Activated naive CD4-positive, alpha-beta T cell treated with anti-CD3 and anti-CD28 coated beads, Interleukin-2, amount 50 U/mL, for 24 hours (primary cell): ENCODE measurements around the gene PROB1.
"Not testable (repeated sequence)": the region's sequence is repeated elsewhere in the genome, so short reads cannot be mapped to it uniquely, and the experiment has no call there.

Source experiments
- H3K27ac Mint-ChIP-seq: one replicate; pipeline ENCODE4 v1.8.0; 2021; ENCODE audit warnings: mild to moderate bottlenecking, mixed read lengths
- H3K27me3 Mint-ChIP-seq: one replicate; pipeline ENCODE4 v1.8.0; 2021; ENCODE audit warnings: mixed read lengths
- H3K36me3 Mint-ChIP-seq: one replicate; pipeline ENCODE4 v1.8.0; 2021; ENCODE audit warnings: mixed read lengths
- H3K4me1 Mint-ChIP-seq: one replicate; pipeline ENCODE4 v1.8.0; 2021; ENCODE audit warnings: mixed read lengths
- H3K4me3 Mint-ChIP-seq: one replicate; pipeline ENCODE4 v1.8.0; 2021; ENCODE audit warnings: mild to moderate bottlenecking, mixed read lengths
- H3K9me3 Mint-ChIP-seq: one replicate; pipeline ENCODE4 v1.8.0; 2021; ENCODE audit warnings: mixed read lengths

Gene PROB1

GRCh38 chr5:139418793-139419192 is 23.9 kb upstream of the PROB1 start:
- Mint-ChIP-seq H3K27ac (no peak overlapping the region), H3K4me1 (peaks cover 36% of the 10 kb centered on the region), H3K27me3 (no peaks in the 10 kb centered on the region), H3K36me3 (peaks cover 5% of the 10 kb centered on the region), H3K9me3 (no peaks in the 10 kb centered on the region), H3K4me3 (no peak overlapping the region)

- H3K36me3 Mint-ChIP-seq = peaks cover under 1% of the 10 kb centered on the region
- no peak overlapping the region for H3K4me3 Mint-ChIP-seq
- H3K9me3 Mint-ChIP-seq = no peaks in the 10 kb centered on the region
- no peak overlapping the region for H3K27ac Mint-ChIP-seq
- H3K4me1 Mint-ChIP-seq = peaks cover 37% of the 10 kb centered on the region
- no peaks in the 10 kb centered on the region for H3K27me3 Mint-ChIP-seq
Measured at GRCh38 chr5:139417214-139417613, 22.3 kb upstream of the PROB1 start.

- peak overlapping the region; percentile 61 for H3K27ac Mint-ChIP-seq
- H3K4me1 Mint-ChIP-seq = peaks cover 34% of the 10 kb centered on the region
- H3K27me3 Mint-ChIP-seq = no peaks in the 10 kb centered on the region
- H3K9me3 Mint-ChIP-seq = no peaks in the 10 kb centered on the region
- no peak overlapping the region for H3K4me3 Mint-ChIP-seq
- H3K36me3 Mint-ChIP-seq = no peaks in the 10 kb centered on the region
Measured at GRCh38 chr5:139416651-139417050, 21.7 kb upstream of the PROB1 start.

- Mint-ChIP-seq H3K27ac (peak overlapping the region; percentile 77), H3K27me3 (no peaks in the 10 kb centered on the region), H3K4me1 (peaks cover 34% of the 10 kb centered on the region), H3K36me3 (no peaks in the 10 kb centered on the region), H3K9me3 (no peaks in the 10 kb centered on the region), H3K4me3 (peak overlapping the region; percentile 51)
Measured at GRCh38 chr5:139415869-139416268, 21.0 kb upstream of the PROB1 start.

- no peaks in the 10 kb centered on the region for H3K36me3 Mint-ChIP-seq
- peak overlapping the region; percentile 66 for H3K4me3 Mint-ChIP-seq
- H3K27me3 Mint-ChIP-seq = no peaks in the 10 kb centered on the region
- H3K27ac Mint-ChIP-seq = peak overlapping the region; percentile 79
- no peaks in the 10 kb centered on the region for H3K9me3 Mint-ChIP-seq
- H3K4me1 Mint-ChIP-seq = peaks cover 34% of the 10 kb centered on the region
Measured at GRCh38 chr5:139415221-139415861, 20.4 kb upstream of the PROB1 start.

GRCh38 chr5:139414581-139415130 is 19.8 kb upstream of the PROB1 start:
- Mint-ChIP-seq H3K4me3 (peak overlapping the region; percentile 66), H3K27ac (peak overlapping the region; percentile 79), H3K36me3 (no peaks in the 10 kb centered on the region)

GRCh38 chr5:139413963-139414362 is 19.1 kb upstream of the PROB1 start:
- Mint-ChIP-seq H3K27me3 (no peaks in the 10 kb centered on the region), H3K36me3 (no peaks in the 10 kb centered on the region), H3K4me3 (peak overlapping the region; percentile 23), H3K9me3 (no peaks in the 10 kb centered on the region), H3K4me1 (peaks cover 34% of the 10 kb centered on the region), H3K27ac (peak overlapping the region; percentile 37)

More at GRCh38 chr5:139414581-139415130, 19.8 kb upstream of the PROB1 start:
- Mint-ChIP-seq H3K27me3 (no peaks in the 10 kb centered on the region), H3K9me3 (no peaks in the 10 kb centered on the region), H3K4me1 (peaks cover 34% of the 10 kb centered on the region)

GRCh38 chr5:139413153-139413552 is 18.2 kb upstream of the PROB1 start:
- Mint-ChIP-seq H3K4me1 (peaks cover 34% of the 10 kb centered on the region), H3K27ac (no peak overlapping the region), H3K36me3 (no peaks in the 10 kb centered on the region), H3K9me3 (no peaks in the 10 kb centered on the region), H3K4me3 (no peak overlapping the region), H3K27me3 (no peaks in the 10 kb centered on the region)

GRCh38 chr5:139410993-139411828 is 16.3 kb upstream of the PROB1 start:
- Mint-ChIP-seq H3K27ac (no peak overlapping the region), H3K4me3 (no peak overlapping the region)

GRCh38 chr5:139410121-139410992 is 15.5 kb upstream of the PROB1 start:
- H3K4me3 Mint-ChIP-seq = no peak overlapping the region
- no peaks in the 10 kb centered on the region for H3K27me3 Mint-ChIP-seq
- H3K27ac Mint-ChIP-seq = no peak overlapping the region
- no peaks in the 10 kb centered on the region for H3K9me3 Mint-ChIP-seq
- H3K36me3 Mint-ChIP-seq = no peaks in the 10 kb centered on the region
- H3K4me1 Mint-ChIP-seq = peaks cover 30% of the 10 kb centered on the region

More at GRCh38 chr5:139410993-139411828, 16.3 kb upstream of the PROB1 start:
- Mint-ChIP-seq H3K4me1 (peaks cover 39% of the 10 kb centered on the region), H3K9me3 (no peaks in the 10 kb centered on the region), H3K36me3 (no peaks in the 10 kb centered on the region), H3K27me3 (no peaks in the 10 kb centered on the region)

GRCh38 chr5:139409116-139409515 is 14.2 kb upstream of the PROB1 start:
- H3K27ac Mint-ChIP-seq, H3K27me3 Mint-ChIP-seq, H3K4me3 Mint-ChIP-seq, H3K36me3 Mint-ChIP-seq, H3K9me3 Mint-ChIP-seq: not testable (repeated sequence)
- peaks cover 24% of the 10 kb centered on the region for H3K4me1 Mint-ChIP-seq

- H3K27me3 Mint-ChIP-seq = no peaks in the 10 kb centered on the region
- H3K27ac Mint-ChIP-seq = peak overlapping the region; percentile 75
- no peaks in the 10 kb centered on the region for H3K36me3 Mint-ChIP-seq
- H3K4me3 Mint-ChIP-seq = no peak overlapping the region
- H3K4me1 Mint-ChIP-seq = peaks cover 25% of the 10 kb centered on the region
- H3K9me3 Mint-ChIP-seq = no peaks in the 10 kb centered on the region
Measured at GRCh38 chr5:139408191-139408590, 13.3 kb upstream of the PROB1 start.

GRCh38 chr5:139407517-139407916 is 12.6 kb upstream of the PROB1 start:
- H3K9me3 Mint-ChIP-seq = no peaks in the 10 kb centered on the region
- H3K36me3 Mint-ChIP-seq = no peaks in the 10 kb centered on the region
- H3K4me3 Mint-ChIP-seq = no peak overlapping the region
- H3K27me3 Mint-ChIP-seq = no peaks in the 10 kb centered on the region
- H3K27ac Mint-ChIP-seq = peak overlapping the region; percentile 43
- peaks cover 32% of the 10 kb centered on the region for H3K4me1 Mint-ChIP-seq

GRCh38 chr5:139406963-139407362 is 12.1 kb upstream of the PROB1 start:
- H3K27ac Mint-ChIP-seq = no peak overlapping the region

GRCh38 chr5:139404484-139404840 is 9.6 kb upstream of the PROB1 start:
- H3K36me3 Mint-ChIP-seq = no peaks in the 10 kb centered on the region
- peaks cover 34% of the 10 kb centered on the region for H3K4me1 Mint-ChIP-seq
- peak overlapping the region; percentile 94 for H3K4me3 Mint-ChIP-seq
- H3K27me3 Mint-ChIP-seq = no peaks in the 10 kb centered on the region
- H3K27ac Mint-ChIP-seq = peak overlapping the region; percentile 99
- H3K9me3 Mint-ChIP-seq = no peaks in the 10 kb centered on the region

More at GRCh38 chr5:139406963-139407362, 12.1 kb upstream of the PROB1 start:
- no peaks in the 10 kb centered on the region for H3K9me3 Mint-ChIP-seq
- peaks cover 34% of the 10 kb centered on the region for H3K4me1 Mint-ChIP-seq
- H3K27me3 Mint-ChIP-seq = no peaks in the 10 kb centered on the region
- H3K4me3 Mint-ChIP-seq = no peak overlapping the region
- H3K36me3 Mint-ChIP-seq = no peaks in the 10 kb centered on the region
